IPS-NIHi11 (cell line): Measurements from ENCODE around the gene IL17D.
"Not testable (repeated sequence)": the region's sequence is repeated elsewhere in the genome, so short reads cannot be mapped to it uniquely, and the experiment has no call there.

ENCODE experiments used
- DNase-seq: peaks from one replicate; pipeline ENCODE4 v3.0.0; 2012; ENCODE audit warnings: mixed read lengths, low spot score

Gene IL17D

GRCh38 chr13:20702915-20703779 is at the start of gene IL17D:
Gene IL17D, plus strand, starts transcription at chr13:20703699. Its CDS starts 303 bp downstream, at chr13:20704002.
- DNase-seq = peak; percentile 67

- no peak for DNase-seq
Observed at GRCh38 chr13:20654156-20654555, 49.3 kb upstream of the IL17D start.

DNA sequence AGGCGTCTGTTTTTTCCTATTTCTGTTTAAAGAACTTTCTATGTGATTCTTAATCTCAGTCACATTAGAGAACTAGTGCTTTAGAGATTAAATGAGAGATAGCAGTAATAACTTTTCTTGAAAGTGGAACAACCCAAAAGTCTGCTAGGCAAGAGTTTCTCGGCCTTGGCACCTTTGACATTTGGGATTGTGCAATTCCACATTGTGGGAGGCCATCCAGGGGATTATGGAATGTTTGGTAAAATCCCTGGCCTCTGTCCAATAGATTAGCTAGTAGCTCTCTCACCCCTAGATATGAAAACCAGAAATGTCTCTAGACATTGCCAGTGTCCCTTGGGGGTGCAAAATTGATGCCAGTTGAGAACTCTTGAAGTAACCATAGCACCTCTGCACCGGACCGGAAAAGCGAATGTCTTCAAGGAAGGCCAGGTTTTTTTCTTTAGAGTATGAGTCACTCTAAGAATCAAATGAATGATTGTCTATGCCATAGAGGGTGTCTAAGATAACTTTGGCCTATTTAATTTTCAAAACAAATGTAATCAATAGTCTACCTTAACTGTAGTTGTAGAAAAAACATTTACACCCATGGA is 45.0 kb upstream of the IL17D start:
- no peak for DNase-seq

DNA sequence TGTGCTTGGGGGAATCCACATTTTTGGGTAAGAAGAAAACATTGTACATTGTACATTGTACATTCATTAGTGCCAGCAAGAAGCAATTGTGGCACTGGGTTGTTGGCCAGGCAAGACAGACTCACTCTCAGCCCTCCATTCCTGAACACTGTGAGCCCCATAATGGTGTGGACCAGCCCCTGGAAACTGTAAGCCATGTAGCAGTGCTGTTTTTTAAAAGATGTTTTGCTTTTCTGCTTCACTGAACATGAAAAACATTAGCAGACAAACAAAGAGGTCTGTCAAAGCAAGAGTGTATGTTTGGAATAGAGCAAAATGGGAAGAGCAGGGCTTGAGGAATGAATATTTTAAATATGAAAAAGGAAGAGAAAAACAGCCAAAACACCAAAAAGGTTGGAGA is 39.1 kb upstream of the IL17D start:
- no peak for DNase-seq

DNA sequence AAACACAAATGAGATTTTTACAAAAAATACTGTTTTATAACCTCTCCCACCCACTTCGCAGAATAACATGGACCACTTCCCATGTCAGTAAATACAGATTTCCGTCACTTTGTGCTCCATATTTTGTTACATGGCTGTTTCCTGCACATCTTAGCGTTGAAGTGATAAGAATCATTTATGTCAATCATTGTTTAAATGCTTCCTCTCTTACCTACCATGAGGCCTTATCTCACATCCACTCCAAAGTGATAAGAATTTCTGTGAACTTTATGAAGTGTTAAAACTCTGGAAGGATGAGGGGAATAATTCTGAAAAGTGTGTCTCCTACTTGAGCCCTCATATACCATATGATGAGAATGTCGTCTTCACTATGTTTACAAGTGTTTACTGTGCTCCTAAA is 36.6 kb upstream of the IL17D start:
- no peak for DNase-seq

DNA sequence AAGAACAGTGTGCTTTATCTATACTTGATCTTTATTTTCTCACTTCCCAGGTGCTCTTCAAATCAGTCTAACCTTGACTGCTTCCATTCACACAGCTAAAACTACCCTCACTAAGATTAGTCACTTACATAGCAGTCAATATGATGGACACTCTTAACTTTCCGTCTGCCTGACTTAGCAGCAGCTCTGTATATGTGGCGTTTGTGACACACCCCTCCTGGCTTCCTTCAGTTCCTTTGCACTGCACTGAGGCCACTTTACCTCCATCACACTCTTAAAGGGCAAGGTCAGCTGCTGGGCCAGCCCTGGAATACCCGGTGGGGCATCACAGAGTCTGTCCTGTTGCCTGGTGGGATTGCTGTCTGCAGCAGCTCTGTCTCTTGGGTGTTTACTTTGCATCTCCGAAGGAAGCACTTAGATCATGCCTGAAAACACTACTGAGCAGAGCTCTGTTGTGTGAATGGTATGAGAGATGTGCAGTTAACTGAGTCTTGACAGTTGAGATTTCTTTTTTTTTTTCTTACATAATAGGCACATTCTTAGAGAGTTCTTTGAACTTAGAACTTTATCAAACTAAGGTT is 35.6 kb upstream of the IL17D start:
- no peak for DNase-seq

DNA sequence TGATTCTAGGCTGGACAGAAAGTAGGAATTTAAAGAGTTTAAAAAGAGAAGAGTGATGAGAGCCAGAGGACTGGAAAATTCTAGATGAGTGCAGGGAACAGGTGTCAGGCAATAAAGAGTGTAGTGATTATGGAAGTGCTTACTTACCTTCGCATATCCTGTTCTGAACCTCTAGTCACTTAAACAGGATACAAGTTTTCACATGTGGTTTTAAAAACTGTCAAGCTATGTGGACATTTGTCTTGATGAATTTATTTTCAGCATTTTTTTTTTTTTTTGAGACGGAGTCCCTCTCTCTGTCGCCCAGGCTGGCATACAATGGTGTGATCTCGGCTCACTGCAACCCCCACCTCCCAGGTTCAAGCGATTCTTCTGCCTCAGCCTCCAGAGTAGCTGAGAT is 34.3 kb upstream of the IL17D start:
- no peak for DNase-seq

DNA sequence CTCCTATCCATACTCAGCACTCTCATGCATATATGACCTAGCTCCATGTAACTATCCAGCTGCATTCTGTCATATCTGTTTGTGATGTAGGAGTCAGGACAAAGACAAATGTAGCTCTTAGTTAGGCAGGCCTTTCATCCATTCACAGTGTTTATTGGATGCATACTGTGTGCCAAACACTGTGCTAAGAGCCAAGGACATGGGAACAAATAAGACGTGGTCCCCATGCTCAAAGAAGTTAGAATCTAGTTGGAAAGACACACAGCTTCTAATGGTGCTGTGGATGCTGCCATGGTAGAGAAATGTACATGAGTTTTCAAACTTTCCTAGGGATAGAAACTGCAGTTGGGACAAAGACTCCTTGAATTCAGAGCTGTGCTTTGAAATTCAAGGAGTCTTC is 31.7 kb upstream of the IL17D start:
- DNase-seq = no peak

DNA sequence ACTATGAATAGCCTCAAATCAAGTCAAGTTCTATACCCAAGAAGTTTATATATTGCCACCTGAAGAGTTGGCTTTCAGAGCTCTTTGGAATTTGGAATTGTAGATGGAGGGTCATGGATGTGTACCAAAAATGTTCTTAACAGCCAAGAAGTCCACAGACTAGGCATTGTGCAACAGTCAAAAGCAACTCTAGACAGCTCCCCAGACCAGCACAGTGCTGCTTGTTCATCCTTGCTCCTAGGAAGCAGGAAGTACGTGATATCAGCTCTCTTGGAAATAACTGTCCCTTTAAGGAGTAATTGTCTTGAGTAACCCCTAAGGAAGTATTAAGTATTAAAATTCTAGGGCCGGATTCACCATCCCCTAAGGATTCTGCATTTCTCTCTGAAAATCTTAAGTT is 30.7 kb upstream of the IL17D start:
- DNase-seq = no peak

DNA sequence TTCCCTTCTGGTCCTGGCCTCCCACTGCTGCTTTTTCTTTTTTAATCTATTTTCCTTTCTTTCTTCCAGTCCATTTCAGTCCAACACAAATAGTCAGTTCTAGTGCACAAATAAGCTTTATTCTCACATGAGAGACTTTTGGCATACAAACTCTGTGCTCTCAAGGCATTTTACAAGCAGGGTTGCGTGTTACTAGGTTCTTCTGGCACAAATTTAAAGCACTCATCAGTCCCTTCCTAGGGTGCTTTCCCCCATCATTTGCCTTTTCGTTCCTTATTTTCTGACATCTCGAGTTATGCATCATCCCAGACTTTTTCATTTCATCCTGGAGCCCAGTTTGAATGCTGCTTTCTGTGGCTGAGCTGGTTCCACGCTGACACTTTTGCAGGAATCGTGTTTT is 29.8 kb upstream of the IL17D start:
- no peak for DNase-seq

DNA sequence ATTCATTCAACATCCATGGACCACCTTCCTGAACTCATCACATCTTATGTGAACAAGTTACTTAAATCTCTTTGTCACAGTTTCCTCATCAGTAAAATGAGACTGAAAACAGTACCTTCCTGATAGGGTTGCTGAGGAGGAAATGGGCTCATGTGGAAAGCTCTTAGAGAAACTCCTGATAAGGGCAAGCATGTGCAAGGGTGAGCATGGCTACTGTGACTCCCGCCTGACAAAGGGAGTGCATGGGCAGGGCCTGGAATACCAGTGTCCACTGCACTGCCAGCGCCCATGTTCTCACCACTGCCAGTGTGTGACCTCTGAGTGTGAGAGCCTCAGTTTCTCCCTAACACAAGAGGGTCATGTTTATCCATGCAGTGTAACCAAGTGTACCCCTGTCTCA is 27.3 kb upstream of the IL17D start:
- DNase-seq = no peak

DNA sequence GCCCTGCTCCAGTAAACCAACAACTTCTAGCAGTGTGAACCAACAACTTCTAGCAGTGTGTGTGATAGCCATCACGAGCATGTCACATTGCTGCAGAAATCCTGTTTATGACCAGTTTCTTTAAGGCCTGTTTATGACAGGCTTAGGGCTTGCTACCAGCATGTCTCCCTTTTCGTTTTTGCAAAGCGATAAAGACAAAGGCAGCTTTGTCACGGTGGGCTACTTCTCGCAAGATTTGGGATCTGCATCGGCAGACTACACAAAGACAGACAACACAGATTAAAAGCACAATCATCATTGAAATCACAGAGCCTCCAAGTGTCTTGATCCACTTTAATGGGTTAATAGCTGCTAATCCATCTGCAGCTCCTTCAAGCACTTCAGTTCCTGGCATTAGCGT is 24.9 kb upstream of the IL17D start:
- DNase-seq = not testable (repeated sequence)

GRCh38 chr13:20679879-20680278 is 23.6 kb upstream of the IL17D start:
- no peak for DNase-seq

GRCh38 chr13:20680416-20681080 is 23.0 kb upstream of the IL17D start:
- no peak for DNase-seq

- DNase-seq = not testable (repeated sequence)
Observed at GRCh38 chr13:20681481-20681880, 22.0 kb upstream of the IL17D start.

DNA sequence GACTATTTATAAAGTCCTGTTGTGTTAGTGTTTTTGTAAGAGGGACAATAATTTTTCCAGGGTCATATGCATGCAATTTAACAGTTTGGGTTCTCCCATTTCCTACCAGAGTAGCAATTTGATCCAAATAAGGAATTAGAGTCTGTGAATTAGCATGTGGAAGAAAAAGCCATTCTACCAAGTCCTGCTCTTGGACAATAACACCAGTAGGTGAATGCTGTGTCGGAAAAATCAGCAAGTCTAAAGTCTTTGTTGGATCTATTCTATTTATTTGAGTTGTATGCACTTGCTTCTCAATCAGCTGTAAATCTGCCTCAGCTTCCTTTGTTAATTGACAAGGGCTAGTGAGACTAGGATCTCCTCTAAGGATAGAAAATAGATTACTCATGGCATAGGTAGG is 21.4 kb upstream of the IL17D start:
- DNase-seq = no peak

GRCh38 chr13:20684041-20684440 is 19.5 kb upstream of the IL17D start:
- no peak for DNase-seq

DNA sequence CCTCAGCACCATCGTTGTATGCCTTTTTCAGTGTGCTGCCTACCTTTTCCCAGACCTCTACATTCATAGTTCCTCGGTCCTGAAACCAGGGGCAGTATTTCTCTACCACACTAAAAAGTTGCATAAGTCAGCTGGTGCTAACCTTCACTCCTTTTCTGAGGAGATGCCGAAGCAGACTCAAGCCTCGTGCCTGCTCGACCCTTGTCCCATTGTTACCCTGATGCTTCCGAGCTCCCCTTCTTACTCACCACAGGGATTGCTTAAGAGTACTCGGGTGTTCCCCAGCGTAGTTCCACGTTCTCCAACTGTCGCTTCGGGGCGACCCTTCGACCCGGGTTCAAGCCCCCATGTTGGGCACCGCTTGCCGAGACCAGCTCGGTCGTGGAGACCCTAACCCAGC is 19.0 kb upstream of the IL17D start:
- no peak for DNase-seq

DNA sequence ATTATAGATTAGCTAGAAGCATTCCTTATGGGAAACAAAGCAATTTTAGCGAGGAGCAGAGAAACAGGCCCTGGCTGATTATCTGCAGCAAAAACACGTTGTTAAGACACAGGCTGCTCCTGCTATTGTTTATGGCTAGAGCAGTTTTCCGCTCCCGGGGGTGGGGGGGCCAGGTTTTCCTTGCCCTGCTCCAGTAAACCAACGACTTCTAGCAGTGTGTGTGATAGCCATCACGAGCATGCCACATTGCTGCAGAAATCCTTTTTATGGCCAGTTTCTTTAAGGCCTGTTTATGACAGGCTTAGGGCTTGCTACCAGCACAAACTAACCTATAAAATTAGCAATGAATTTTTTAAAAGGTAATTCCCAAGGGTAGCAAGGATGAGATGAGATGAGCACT is 18.4 kb upstream of the IL17D start:
- no peak for DNase-seq

- no peak for DNase-seq
Observed at GRCh38 chr13:20686167-20686566, 17.3 kb upstream of the IL17D start.

GRCh38 chr13:20686863-20687579 is 16.5 kb upstream of the IL17D start:
- no peak for DNase-seq

- no peak for DNase-seq
Observed at GRCh38 chr13:20689291-20689690, 14.2 kb upstream of the IL17D start.
